Cerebellar nuclear complex (tissue), 1 donor: ENCODE measurements around the gene TFPT.
A peak's percentile ranks its signal among the peaks of the same experiment; 100 is the strongest.
"Not testable (repeated sequence)": the region's sequence is repeated elsewhere in the genome, so short reads cannot be mapped to it uniquely, and the experiment has no call there.

ENCODE experiments used
- DNase-seq, 2 experiments: peaks; one replicate each; lab custom pipeline; 2025; lab: John Stamatoyannopoulos, UW

Gene TFPT

GRCh38 chr19:54121259-54121658 is 5.8 kb upstream of the TFPT start:
- DNase-seq: no peak

GRCh38 chr19:54114340-54115108 is 933 bp downstream of the TFPT start:
- no peak for DNase-seq

GRCh38 chr19:54109651-54110050 is 5.8 kb downstream of the TFPT start:
- no peak for DNase-seq

DNA sequence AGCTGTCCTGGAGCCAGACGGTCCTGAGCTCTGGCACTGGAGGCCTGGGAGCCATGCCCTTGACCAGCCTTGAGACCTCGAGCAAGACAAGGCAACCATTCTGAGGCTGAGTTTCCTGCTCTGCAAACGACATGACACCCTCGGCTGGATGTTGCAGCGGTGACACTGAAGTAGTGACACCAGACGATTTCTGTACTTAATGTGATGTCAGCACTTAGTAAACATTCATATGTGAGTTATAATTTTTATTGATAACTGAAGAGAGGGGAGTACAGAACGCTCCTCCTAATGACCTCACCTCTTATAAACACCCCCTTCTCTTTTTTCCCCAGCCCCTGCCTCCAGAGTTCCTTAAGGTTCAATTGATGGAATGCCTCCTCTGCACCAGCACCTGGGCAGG is 7.0 kb downstream of the TFPT start:
- DNase-seq: no peak

DNA sequence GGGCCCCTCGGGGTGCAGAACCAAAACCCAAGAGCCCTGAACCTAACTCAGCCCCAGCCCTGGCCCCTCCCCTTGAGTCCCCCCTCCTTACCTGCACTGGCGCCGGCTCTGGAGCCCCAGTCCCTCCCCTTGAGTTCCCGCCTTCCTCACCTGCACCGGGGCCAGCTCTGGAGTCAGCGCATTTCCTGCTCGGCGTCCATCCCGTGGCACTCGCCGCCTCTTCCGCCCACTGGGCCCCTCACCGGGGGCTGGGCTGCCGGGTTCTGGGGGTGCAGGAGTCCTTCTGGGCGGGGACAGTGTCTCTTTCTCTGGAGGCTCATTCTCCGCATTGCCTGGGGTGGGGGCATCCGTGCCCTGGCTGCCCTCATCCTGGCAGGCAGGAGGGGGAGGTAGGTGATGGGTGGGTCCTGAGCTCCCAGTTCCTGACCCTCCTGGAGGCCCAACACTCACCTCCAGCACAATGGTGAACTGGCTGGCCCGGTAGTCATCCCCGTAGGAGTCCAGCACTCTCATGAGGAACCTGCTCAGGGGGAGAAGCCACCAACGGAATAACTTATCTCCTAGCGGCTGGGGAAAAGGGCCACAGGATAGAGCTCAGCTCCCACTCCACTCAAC is 7.5 kb downstream of the TFPT start:
- no peak for DNase-seq

- no peak for DNase-seq
Measured at GRCh38 chr19:54106716-54107115, 8.7 kb downstream of the TFPT start.

- DNase-seq: no peak
Measured at GRCh38 chr19:54105796-54106195, 9.7 kb downstream of the TFPT start.

- no peak for DNase-seq
Measured at GRCh38 chr19:54104998-54105715, 10.3 kb downstream of the TFPT start.

- peak; percentile 74 to 75 for DNase-seq
Measured at GRCh38 chr19:54102421-54103169, 12.9 kb downstream of the TFPT start, which contains the start of gene NDUFA3. Gene NDUFA3 (plus strand): TSS chr19:54102855. CDS start chr19:54102879, 24 bp downstream.

GRCh38 chr19:54100561-54100960 is 14.9 kb downstream of the TFPT start, which contains the start of gene OSCAR:
Gene OSCAR (minus strand): TSS chr19:54100803. CDS start chr19:54100792, 11 bp downstream.
- no peak for DNase-seq

DNA sequence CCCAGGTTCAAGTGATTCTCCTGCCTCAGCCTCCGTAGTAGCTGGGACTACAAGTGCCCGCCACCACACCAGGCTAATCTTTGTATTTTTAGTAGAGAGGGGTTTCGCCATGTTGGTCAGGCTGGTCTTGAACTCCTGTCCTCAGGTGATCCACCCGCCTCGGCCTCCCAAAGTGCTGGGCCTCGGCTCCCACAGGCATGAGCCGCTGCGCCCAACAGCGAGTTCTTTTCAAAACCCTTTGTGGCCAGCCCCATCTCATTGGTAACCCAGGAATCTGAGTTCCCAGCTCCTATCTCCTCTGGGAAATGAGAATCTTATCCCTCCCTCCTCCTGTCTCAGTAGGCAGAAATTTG is 15.6 kb downstream of the TFPT start:
- DNase-seq: not testable (repeated sequence)

- no peak for DNase-seq
Measured at GRCh38 chr19:54099190-54099902, 16.1 kb downstream of the TFPT start.

GRCh38 chr19:54096617-54097106 is 18.8 kb downstream of the TFPT start:
- DNase-seq: no peak

DNA sequence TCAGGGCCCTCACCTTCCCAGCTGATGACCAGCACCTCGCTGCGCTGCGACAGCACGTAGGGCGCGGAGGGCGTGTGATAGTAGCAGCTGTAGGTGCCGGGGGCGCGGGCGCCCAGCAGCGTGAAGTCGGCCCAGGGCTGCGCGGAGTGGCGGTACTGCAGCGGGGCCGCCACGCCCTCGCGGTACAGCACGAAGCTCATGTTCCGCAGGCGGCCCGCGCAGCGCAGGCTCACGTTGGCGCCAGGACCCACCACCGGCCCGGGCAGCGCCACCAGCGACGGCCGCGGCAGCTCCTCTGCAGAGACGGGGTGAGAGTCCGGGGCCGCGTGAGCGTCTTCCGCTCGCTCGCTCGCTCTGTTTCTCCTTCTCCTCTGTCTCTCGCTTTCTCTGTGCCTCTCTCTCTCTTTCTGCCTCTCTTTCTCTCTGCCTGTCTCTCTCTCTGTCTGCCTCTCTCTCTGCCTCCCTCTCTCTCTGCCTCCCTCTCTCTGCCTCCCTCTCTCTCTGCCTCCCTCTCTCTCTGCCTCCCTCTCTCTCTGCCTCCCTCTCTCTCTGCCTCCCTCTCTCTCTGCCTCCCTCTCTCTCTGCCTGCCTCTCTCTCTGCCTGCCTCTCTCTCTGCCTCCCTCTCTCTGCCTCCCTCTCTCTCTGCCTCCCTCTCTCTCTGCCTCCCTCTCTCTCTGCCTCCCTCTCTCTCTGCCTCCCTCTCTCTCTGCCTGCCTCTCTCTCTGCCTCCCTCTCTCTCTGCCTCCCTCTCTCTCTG is 19.4 kb downstream of the TFPT start:
- DNase-seq: not testable (repeated sequence)

DNA sequence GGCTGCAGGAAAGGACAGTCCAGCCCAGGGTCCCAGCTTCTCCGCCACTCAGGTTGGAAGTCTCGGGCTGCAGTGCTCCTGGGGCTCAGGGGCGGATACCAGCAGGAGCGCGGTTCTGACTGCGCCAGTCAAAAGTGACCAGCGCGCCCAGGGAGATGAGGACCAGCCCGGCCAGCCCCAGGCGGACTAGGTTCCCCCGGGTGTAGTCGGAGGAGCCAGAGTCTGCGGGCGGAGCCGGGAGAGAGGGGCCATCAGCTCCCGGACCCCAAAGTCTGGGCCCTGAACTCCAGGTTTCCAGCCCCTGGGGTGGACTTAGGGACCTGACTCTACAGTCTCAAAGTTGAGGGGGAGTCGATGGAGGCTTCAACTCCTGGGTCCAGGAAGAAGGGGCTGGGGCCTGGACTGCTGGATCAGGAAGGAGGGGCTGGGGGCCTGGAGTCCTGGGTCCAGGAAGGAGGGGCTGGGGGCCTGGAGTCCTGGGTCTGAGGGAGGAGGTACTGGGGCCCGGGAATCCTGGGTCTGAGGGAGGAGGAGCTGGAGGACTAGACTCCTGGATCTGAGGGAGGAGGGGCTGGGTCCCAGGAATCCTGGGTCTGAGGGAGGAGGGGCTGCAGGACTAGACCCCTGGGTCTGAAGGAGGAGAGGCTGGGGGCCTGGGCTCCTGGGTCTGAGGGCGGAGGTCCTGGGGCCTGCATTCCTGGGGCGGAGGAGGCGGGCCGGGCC is 20.2 kb downstream of the TFPT start:
- DNase-seq: no peak

GRCh38 chr19:54094426-54095000 is 20.9 kb downstream of the TFPT start:
- no peak for DNase-seq

GRCh38 chr19:54084410-54084809 is 31.0 kb downstream of the TFPT start:
- no peak for DNase-seq

- DNase-seq: no peak
Measured at GRCh38 chr19:54081032-54081431, 34.4 kb downstream of the TFPT start, which contains the start of gene TARM1. Gene TARM1 (minus strand): TSS chr19:54081365. CDS start chr19:54081340, 25 bp downstream.

- no peak for DNase-seq
Measured at GRCh38 chr19:54077334-54077733, 38.1 kb downstream of the TFPT start.
